IMR-90 (cell line): ENCODE results near the gene GLUD1. TPM values are rescaled to one million over a fixed set of nuclear protein-coding genes. Genes with fewer than 3 reads are reported as not detected.
"Not testable (repeated sequence)": the region's sequence is repeated elsewhere in the genome, so short reads cannot be mapped to it uniquely, and the experiment has no call there.

Experiments
- ATAC-seq: fragments of 200-7000 bp; cut with Tn5 transposase; 2 replicates; pipeline ENCODE4 v1.9.1; 2020; ENCODE audit warnings: low read depth, mild to moderate bottlenecking, moderate library complexity
- BruUV-seq: library from RNA; stranded (reverse); fragments of 400-500 nt; replicated peaks from 2 replicates; lab custom pipeline; 2021; lab: Mats Ljungman, UMichigan
- CTCF ChIA-PET: fragments of 300-600 bp; formaldehyde crosslinking; extraction: SDS; loops from one replicate; lab custom pipeline; 2021; ENCODE audit warnings: antibody characterized with exemption; lab: Yijun Ruan, JAX
- POLR2A ChIA-PET: fragments of 300-600 bp; sonication (Branson Sonifier 250); formaldehyde crosslinking; loops from one replicate; lab custom pipeline; 2022; ENCODE audit warnings: antibody characterized with exemption; ENCODE audit not compliant: unreplicated experiment; lab: Charles Lee
- DNase-seq: peaks from one replicate; pipeline ENCODE4 v3.0.0; 2013
- H2AFZ ChIP-seq: replicated peaks from 2 replicates; pipeline ENCODE3; 2013; ENCODE audit warnings: low read length, mild to moderate bottlenecking; ENCODE audit not compliant: poor library complexity
- H2AK5ac ChIP-seq: 2 replicates; pipeline ENCODE4 v1.6.1; 2013; ENCODE audit warnings: low read depth, low read length, inconsistent platforms
- H2AK9ac ChIP-seq: replicated peaks from 2 replicates; pipeline ENCODE3; 2013; ENCODE audit warnings: mild to moderate bottlenecking, low read depth, low read length, moderate library complexity; ENCODE audit not compliant: poor library complexity
- H2BK120ac ChIP-seq: 2 replicates; pipeline ENCODE4 v1.6.1; 2013; ENCODE audit warnings: low read depth, low read length, inconsistent platforms
- H2BK15ac ChIP-seq: 3 replicates; pipeline ENCODE4 v1.6.1; 2013; ENCODE audit warnings: low read depth, low read length, inconsistent platforms
- H2BK20ac ChIP-seq: 2 replicates; pipeline ENCODE4 v1.6.1; 2013; ENCODE audit warnings: low read depth, mild to moderate bottlenecking, inconsistent platforms, low read length, moderate library complexity
- H2BK5ac ChIP-seq: 2 replicates; pipeline ENCODE4 v1.6.1; 2013; ENCODE audit warnings: mild to moderate bottlenecking, low read depth, low read length, inconsistent platforms; ENCODE audit not compliant: poor library complexity, severe bottlenecking
- H3K14ac ChIP-seq: replicated peaks from 2 replicates; pipeline ENCODE4 v1.6.1; 2013; ENCODE audit warnings: low read depth, low read length, inconsistent platforms
- H3K18ac ChIP-seq: 2 replicates; pipeline ENCODE4 v1.6.1; 2013; ENCODE audit warnings: low read depth, low read length, control low read depth
- H3K23ac ChIP-seq: 2 replicates; pipeline ENCODE4 v1.6.1; 2013; ENCODE audit warnings: low read depth, low read length, inconsistent platforms
- H3K27ac ChIP-seq: 2 replicates; pipeline ENCODE4 v1.5.1; 2013; ENCODE audit warnings: mild to moderate bottlenecking, control low read depth, low read length; ENCODE audit not compliant: insufficient read depth
- H3K27me3 ChIP-seq: 2 replicates; pipeline ENCODE4 v1.6.1; 2013; ENCODE audit warnings: low read length; ENCODE audit not compliant: control insufficient read depth, insufficient read depth
- H3K36me3 ChIP-seq: 2 replicates; pipeline ENCODE4 v1.6.1; 2013; ENCODE audit warnings: low read length, mixed read lengths; ENCODE audit not compliant: control insufficient read depth, insufficient read depth
- H3K4ac ChIP-seq: 2 replicates; pipeline ENCODE4 v1.6.1; 2013; ENCODE audit warnings: low read depth, low read length, inconsistent platforms
- H3K4me1 ChIP-seq: 2 replicates; pipeline ENCODE4 v1.6.1; 2013; ENCODE audit warnings: low read length, mixed read lengths; ENCODE audit not compliant: control insufficient read depth, insufficient read depth
- H3K4me2 ChIP-seq: 2 replicates; pipeline ENCODE4 v1.6.1; 2013; ENCODE audit warnings: low read depth, mild to moderate bottlenecking, control low read depth, low read length, moderate library complexity
- H3K4me3 ChIP-seq: 2 replicates; pipeline ENCODE4 v1.5.1; 2013; ENCODE audit warnings: low read depth, mild to moderate bottlenecking, control low read depth, low read length, moderate library complexity; ENCODE audit not compliant: insufficient read depth
- H3K56ac ChIP-seq: 2 replicates; pipeline ENCODE4 v1.6.1; 2013; ENCODE audit warnings: low read length, inconsistent platforms; ENCODE audit not compliant: insufficient read depth; ENCODE audit errors: extremely low read depth
- H3K79me1 ChIP-seq, 2 experiments: 2 replicates each; pipeline ENCODE4 v1.6.1; 2013; ENCODE audit warnings: low read length in 2 of 2, inconsistent platforms in 1 of 2, low read depth in 1 of 2
- H3K9ac ChIP-seq: 2 replicates; pipeline ENCODE4 v1.6.1; 2013; ENCODE audit warnings: low read depth, low read length, control low read depth
- H3K9me1 ChIP-seq: 2 replicates; pipeline ENCODE4 v1.6.1; 2013; ENCODE audit warnings: low read length, inconsistent platforms; ENCODE audit not compliant: insufficient read depth
- H3K9me3 ChIP-seq: 2 replicates; pipeline ENCODE4 v1.6.1; 2013; ENCODE audit warnings: low read length; ENCODE audit not compliant: control insufficient read depth, insufficient read depth
- H4K20me1 ChIP-seq: 2 replicates; pipeline ENCODE4 v1.6.1; 2013; ENCODE audit warnings: low read length, inconsistent platforms; ENCODE audit not compliant: insufficient read depth
- H4K5ac ChIP-seq: 2 replicates; pipeline ENCODE4 v1.6.1; 2013; ENCODE audit warnings: mild to moderate bottlenecking, low read depth, low read length, control low read depth
- H4K8ac ChIP-seq, 2 experiments: 2 replicates each; pipeline ENCODE4 v1.6.1; 2013; ENCODE audit warnings: low read depth in 2 of 2, low read length in 2 of 2, control low read depth in 1 of 2, inconsistent platforms in 1 of 2
- H4K91ac ChIP-seq: 2 replicates; pipeline ENCODE4 v1.6.1; 2013; ENCODE audit warnings: low read depth, low read length, inconsistent platforms; ENCODE audit not compliant: insufficient read depth
- MXI1 ChIP-seq: IDR thresholded peaks from 2 replicates; pipeline ENCODE4 v1.6.1; 2012; ENCODE audit warnings: low read depth, mild to moderate bottlenecking, low read length, moderate library complexity, borderline replicate concordance
- RCOR1 ChIP-seq: IDR thresholded peaks from 2 replicates; pipeline ENCODE4 v1.6.1; 2012; ENCODE audit warnings: mild to moderate bottlenecking, low read length, improper control_type of control experiment; ENCODE audit not compliant: insufficient replicate concordance
- USF2 ChIP-seq: fragments of 150-350 bp; IDR thresholded peaks from 2 replicates; pipeline ENCODE4 v1.6.1; 2017; ENCODE audit warnings: mild to moderate bottlenecking, antibody characterized with exemption, low read length, low read depth
- WGBS, 2 experiments: methylation state at CpG; one replicate each; pipeline versions ENCODE4 v1.1.5 to v1.1.7; 2013; ENCODE audit warnings: missing lambda C conversion rate in 2 of 2; ENCODE audit not compliant: insufficient read length in 1 of 2; ENCODE audit errors: extremely low coverage in 2 of 2; 5-methylcytosine and 5-hydroxymethylcytosine counted together
- dilution Hi-C: fragments of 300-500 bp; cut with HindIII; formaldehyde crosslinking; loops from one replicate; pipeline ENCODE4 v1.14.3; 2018; ENCODE audit warnings: low sequenced_read_pairs; ENCODE audit not compliant: unreplicated experiment
- in situ Hi-C: fragments of 300-500 bp; cut with MboI; formaldehyde crosslinking; loops from 3 replicates; pipeline ENCODE4 v1.14.3; 2019; ENCODE audit warnings: low sequenced_read_pairs, inconsistent platforms, mixed read lengths
- intact Hi-C: fragments of 100-400 bp; cut with micrococcal nuclease; formaldehyde crosslinking; loops from 2 replicates; pipeline ENCODE4 v1.10.0; 2022
- polyA plus RNA-seq, 3 experiments: library from polyadenylated mRNA; depleted of rRNA; stranded (reverse); fragments of >200 nt; gene quantifications; 2 replicates each; pipeline ENCODE4 v1.2.3, GENCODE V29; 2012; ENCODE audit warnings: low replicate concordance in 1 of 3
- total RNA-seq: library from RNA; depleted of rRNA; stranded (reverse); fragments of >200 nt; gene quantifications from 2 replicates; pipeline ENCODE4 v1.2.3, GENCODE V29; 2012

The GLUD1 gene
- total and polyA plus RNA-seq, 2 of the 4 experiments (the other 2 are of a cell fraction): 64.8 to 210 TPM

- TF ChIP-seq RCOR1 (no peak), USF2 (no peak), MXI1 (peak; percentile 9; the same call in 1 of the 2 replicates)
Observed at GRCh38 chr10:87094373-87095235, at the start of gene GLUD1, which contains the start of gene SHLD2 (continued).

- H2AK5ac ChIP-seq, H4K5ac ChIP-seq, dilution Hi-C loops, H3K4me1 ChIP-seq, DNase-seq, in situ Hi-C loops, H2BK15ac ChIP-seq, H2BK120ac ChIP-seq, H3K27me3 ChIP-seq, H3K23ac ChIP-seq, H3K18ac ChIP-seq, POLR2A ChIA-PET, H3K4me2 ChIP-seq, H3K79me1 ChIP-seq, BruUV-seq, H2BK20ac ChIP-seq, H4K91ac ChIP-seq, H3K9me3 ChIP-seq, H3K56ac ChIP-seq, intact Hi-C loops, H3K9me1 ChIP-seq, ATAC-seq, H3K14ac ChIP-seq, H3K27ac ChIP-seq, H3K9ac ChIP-seq, H2AFZ ChIP-seq, H4K20me1 ChIP-seq, CTCF ChIA-PET, H2BK5ac ChIP-seq, H3K4ac ChIP-seq, H2AK9ac ChIP-seq, H4K8ac ChIP-seq, H3K36me3 ChIP-seq, H3K4me3 ChIP-seq: not testable (repeated sequence)
- no CpG with 5 or more reads among the region's 6 CpGs for WGBS, 2 experiments
Observed at GRCh38 chr10:87143109-87143418, 48.4 kb upstream of the GLUD1 start.
